Activated CD4-positive, CD25-positive, alpha-beta regulatory T cell (primary cell): ENCODE results near the gene TNRC18.

Source experiments
- DNase-seq, 4 experiments: peaks; one replicate each; lab custom pipeline; 2025; lab: John Stamatoyannopoulos, UW

Gene TNRC18

GRCh38 chr7:5428478-5429252, 5.0 kb upstream of the TNRC18 start:
- no peak for DNase-seq

GRCh38 chr7:5426226-5426475, 2.5 kb upstream of the TNRC18 start:
- no peak for DNase-seq

DNA sequence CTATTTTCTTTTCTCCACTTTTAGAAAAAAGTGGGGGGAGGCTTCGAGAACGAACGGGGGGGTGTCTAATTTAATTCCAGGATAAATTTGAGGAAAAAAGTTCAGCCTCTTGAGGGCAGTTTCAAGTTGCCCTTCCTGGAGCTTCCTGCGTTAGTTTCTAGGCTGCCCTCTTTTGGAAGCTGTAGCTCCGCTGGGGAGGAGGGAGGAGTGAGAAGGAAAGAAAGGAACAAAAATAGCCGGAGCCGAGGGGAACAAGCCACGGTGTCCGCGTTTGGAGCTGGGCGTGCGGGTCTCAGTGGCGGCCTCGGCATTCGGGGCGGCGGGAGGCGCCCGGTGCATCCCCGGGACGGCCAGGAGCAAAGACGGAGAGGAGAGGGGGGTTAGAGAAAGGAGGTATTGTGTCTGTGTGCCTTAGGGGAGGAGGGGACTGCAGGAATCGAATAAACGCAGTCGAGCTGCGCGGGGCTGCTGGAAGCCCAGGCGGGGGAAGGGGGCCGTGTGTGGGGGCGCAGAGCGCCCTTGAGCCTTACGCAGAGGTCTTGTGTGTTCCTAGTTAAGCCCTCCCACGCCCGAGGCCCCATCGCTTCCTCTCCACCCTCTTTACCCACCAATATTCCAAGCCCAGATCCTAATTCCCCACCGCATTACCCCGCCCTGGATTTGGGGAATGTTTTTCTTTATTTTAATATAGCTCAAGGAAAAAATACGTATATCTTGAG, 2.0 kb upstream of the TNRC18 start:
- DNase-seq: no peak

GRCh38 chr7:5424749-5425506, 1.3 kb upstream of the TNRC18 start:
- DNase-seq: no peak

GRCh38 chr7:5423976-5424748, 528 bp upstream of the TNRC18 start:
- no peak for DNase-seq

DNA sequence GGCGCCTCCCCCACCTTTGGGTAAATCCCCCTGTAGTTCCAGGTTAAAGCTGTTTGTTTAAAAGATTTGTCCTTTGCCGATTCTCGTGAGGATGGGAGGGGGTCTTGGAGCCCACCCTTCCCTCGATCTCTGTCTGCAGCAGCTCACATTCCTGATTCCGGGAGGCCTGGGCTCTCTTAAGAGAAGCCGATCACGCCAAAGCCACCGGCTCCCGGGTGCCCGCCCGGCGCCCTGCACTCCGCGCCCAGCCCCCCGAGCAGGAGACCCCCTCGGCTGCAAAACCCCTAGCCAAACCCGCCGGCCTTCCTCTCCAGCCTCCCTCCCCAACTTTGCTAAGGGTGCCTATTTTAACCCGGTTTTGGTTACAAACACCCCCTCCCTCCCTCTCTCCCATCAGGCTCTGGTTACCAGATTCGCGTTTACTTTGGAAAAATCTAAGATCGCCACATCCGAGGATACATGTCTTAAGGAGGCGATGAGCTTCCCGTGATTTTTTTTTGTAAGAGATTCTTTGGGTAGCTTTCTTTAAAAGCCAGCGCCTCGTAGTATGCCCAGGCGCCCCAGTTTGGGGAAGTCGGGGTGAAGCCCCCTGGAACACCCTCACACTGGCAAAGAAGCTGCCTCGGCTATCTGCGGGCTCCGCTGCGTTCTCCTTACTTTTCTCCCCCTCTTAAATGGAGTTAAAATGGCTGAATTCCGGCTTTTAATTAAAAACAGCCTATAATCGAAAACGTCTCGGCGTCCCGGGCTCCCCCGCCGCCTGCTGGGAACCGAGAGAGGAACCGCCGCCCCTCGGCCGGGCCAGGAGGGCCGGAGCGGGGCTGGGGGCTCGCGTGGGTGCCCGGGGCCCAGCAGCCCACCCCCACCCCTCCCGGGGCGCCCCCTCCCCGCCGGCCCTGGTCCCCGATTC, 983 bp downstream of the TNRC18 start:
- no peak for DNase-seq

DNA sequence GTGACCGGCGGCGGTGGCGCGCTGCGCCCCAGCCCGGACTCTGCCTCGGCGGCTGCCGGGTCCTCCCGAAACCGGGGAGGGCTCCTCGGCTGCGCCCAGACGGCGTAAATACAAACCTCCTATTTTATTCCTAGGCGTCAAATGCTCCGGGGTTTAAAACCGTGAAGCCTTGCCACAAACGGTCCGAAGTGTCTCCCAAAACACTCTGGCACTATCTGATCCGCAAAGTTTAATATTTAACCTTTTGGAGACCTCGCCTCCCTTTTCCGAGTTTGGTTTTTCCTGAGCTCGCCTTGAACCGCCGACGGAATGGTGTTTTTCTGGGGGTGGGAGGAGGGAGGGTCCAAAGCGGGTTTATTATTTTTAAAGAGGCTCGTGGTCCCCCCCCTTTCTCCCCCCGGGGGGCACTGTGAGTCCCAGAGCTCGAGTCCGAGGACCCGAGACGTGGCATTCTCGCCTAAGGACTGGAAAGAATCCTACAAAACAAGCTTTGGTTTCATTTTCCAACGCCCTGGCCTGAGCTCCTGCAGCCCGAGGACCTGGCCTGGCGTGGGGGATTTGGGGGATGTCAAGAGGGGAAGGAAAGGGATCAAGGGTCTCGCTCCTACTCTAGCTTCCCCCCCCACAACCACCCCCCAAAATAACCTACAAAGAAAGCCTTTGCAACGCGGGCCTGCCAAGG, 1.8 kb downstream of the TNRC18 start:
- DNase-seq: no peak

- DNase-seq: no peak
Observed at GRCh38 chr7:5420881-5421713, 2.5 kb downstream of the TNRC18 start.

- no peak for DNase-seq
Observed at GRCh38 chr7:5420067-5420880, 3.4 kb downstream of the TNRC18 start.

DNA sequence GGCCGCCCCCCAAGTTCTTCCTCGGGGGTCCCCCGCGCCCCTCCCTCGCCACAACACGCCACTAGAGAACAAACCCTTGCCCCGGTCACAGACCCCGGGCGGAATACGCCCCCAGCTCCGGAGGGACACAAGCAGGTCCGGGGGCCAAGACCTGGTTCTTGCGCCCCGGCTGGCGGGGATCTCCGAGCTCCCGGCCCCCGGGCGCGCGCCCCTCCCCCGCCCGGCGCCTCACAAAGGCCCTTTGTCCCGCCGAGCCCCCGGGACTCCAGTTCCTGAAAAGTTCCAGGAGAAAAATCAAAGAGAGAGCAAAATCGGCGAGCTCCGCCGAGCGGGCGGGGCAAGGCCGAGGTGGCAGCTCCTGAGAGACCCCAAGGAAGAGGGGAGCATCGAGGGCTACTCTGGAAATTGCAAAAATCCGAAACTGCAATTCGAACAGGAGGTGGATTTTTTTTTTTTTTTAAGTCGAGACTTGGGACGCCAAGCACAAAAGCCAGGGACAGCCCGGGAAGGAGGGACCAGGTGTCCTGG, 4.0 kb downstream of the TNRC18 start:
- DNase-seq: no peak

GRCh38 chr7:5418285-5418582, 5.4 kb downstream of the TNRC18 start:
- DNase-seq: no peak

GRCh38 chr7:5417106-5418071, 6.2 kb downstream of the TNRC18 start:
- no peak for DNase-seq

DNA sequence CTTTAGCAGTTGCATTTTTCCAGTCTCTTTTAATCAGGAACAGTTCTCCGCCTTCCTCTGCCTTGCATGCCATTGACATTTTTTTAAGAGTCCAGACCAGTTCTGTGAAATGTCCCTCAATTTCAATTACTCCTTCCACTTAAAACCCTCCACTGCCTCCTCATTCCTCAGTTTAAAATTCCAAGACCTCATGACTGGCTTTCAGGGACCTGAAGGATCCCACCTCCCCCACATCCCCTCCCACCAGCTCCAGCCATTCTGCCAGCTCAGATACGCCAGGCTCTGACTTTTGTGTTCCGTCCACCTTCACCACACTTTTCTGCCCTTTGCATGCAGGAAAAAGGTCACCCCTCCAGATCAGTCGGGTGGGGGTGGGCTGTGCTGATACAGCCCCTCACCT, 8.7 kb downstream of the TNRC18 start:
- DNase-seq: no peak

GRCh38 chr7:5413449-5413786, 10.2 kb downstream of the TNRC18 start:
- no peak for DNase-seq

GRCh38 chr7:5408777-5409176, 14.9 kb downstream of the TNRC18 start:
- no peak for DNase-seq

GRCh38 chr7:5406957-5407945, 16.4 kb downstream of the TNRC18 start:
- no peak for DNase-seq

DNA sequence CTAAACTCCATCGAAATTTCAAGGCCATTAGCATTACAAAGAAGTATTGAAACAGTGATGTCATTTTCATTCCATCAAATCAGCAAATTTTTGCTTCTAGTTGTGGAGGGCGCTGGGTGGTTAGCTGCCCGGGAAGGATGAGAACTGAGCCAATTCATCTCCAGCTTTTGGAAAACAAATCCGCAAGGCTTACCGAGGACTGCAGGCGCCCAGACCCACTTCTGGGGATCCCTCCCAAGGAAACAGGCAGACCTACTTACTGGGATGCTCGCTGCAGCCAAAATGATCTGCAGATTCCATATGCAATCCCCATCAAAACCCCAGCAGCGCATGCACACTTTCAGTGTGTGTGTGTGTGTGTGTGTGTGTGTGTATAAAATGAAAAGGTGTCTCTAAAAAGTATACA, 19.2 kb downstream of the TNRC18 start:
- no peak for DNase-seq
